Effector memory CD8-positive, alpha-beta T cell (primary cell): ENCODE measurements around the gene TBC1D1.

Experiments
- ATAC-seq: fragments of 150-1000 bp; cut with Tn5 transposase; replicated peaks from 2 replicates; pipeline ENCODE4 v1.10.0; 2021; ENCODE audit warnings: mild to moderate bottlenecking, moderate library complexity
- DNase-seq, 3 experiments: peaks; one replicate each; pipeline ENCODE4 v3.0.0; 2021
- H3K27ac Mint-ChIP-seq, 2 donors: one replicate each; pipeline ENCODE4 v1.8.0; 2022; ENCODE audit warnings: mild to moderate bottlenecking in 2 of 2, mixed read lengths in 2 of 2, moderate library complexity in 2 of 2
- H3K27me3 Mint-ChIP-seq, 2 donors: one replicate each; pipeline ENCODE4 v1.8.0; 2022; ENCODE audit warnings: mixed read lengths in 2 of 2
- H3K36me3 Mint-ChIP-seq: one replicate; pipeline ENCODE4 v1.8.0; 2022; ENCODE audit warnings: mild to moderate bottlenecking, moderate library complexity, mixed read lengths; ENCODE audit not compliant: insufficient read depth
- H3K4me1 Mint-ChIP-seq, 2 donors: one replicate each; pipeline ENCODE4 v1.8.0; 2022; ENCODE audit warnings: low read depth in 2 of 2, mixed read lengths in 2 of 2
- H3K4me3 Mint-ChIP-seq, 2 donors: one replicate each; pipeline ENCODE4 v1.8.0; 2022; ENCODE audit warnings: mild to moderate bottlenecking in 2 of 2, mixed read lengths in 2 of 2, moderate library complexity in 2 of 2
- H3K9me3 Mint-ChIP-seq, 2 donors: one replicate each; pipeline ENCODE4 v1.8.0; 2022; ENCODE audit warnings: mixed read lengths in 2 of 2

The TBC1D1 gene

GRCh38 chr4:37895271-37895670, 4.4 kb downstream of the TBC1D1 start:
- Mint-ChIP-seq H3K36me3 (peaks cover 10% of the 10 kb centered on the region), H3K4me1 (peaks cover 39 to 55% of the 10 kb centered on the region in 2 donors), H3K9me3 (no peaks in the 10 kb centered on the region), H3K27me3 (no peaks in the 10 kb centered on the region), H3K4me3 (no peak overlapping the region), H3K27ac (peak overlapping the region in 1 of 2 donors; percentile 49)
- no peak for ATAC-seq
- no peak for DNase-seq

DNA sequence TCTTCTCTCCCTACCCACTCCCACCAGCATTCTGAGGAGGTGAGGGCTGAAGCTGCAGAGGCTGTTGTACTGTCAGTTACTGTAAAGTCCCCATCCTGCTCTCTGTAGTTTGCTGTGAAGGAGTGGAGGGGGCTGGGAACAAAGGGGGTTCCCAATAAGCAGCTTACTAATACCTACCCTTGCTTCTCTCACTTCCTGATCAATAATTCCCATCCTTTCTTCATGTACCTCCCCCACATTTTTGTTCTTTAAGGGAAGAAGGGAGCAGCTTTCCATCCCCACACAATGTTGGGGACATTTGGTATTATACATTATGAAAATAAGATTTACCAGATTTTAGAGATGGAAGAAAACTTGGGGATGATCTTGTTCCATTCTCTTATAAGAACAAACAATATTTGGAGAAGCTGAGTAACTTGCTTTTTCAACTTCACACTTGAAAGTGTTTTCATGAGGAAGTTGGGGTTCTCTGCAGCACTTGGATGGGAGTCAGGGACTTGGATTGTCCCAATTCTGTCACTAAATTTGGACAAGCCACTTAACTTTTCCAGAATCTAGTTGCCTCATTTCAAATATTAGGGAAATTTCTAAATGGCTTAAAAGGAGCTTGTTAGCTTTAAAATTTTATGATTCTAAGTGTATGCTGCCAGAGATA, 5.4 kb downstream of the TBC1D1 start:
- DNase-seq (no peak), ATAC-seq (no peak)
- H3K27me3 Mint-ChIP-seq = no peaks in the 10 kb centered on the region
- H3K4me1 Mint-ChIP-seq = peaks cover 39 to 57% of the 10 kb centered on the region in 2 donors
- no peak overlapping the region for H3K4me3 Mint-ChIP-seq
- H3K36me3 Mint-ChIP-seq = peaks cover 10% of the 10 kb centered on the region
- no peak overlapping the region for H3K27ac Mint-ChIP-seq
- H3K9me3 Mint-ChIP-seq = no peaks in the 10 kb centered on the region

GRCh38 chr4:37902212-37902611, 11.3 kb downstream of the TBC1D1 start:
- DNase-seq (no peak), ATAC-seq (no peak)
- Mint-ChIP-seq H3K4me3 (no peak overlapping the region), H3K27me3 (no peaks in the 10 kb centered on the region), H3K4me1 (peaks cover 28 to 48% of the 10 kb centered on the region in 2 donors), H3K27ac (no peak overlapping the region), H3K36me3 (no peaks in the 10 kb centered on the region), H3K9me3 (no peaks in the 10 kb centered on the region)

DNA sequence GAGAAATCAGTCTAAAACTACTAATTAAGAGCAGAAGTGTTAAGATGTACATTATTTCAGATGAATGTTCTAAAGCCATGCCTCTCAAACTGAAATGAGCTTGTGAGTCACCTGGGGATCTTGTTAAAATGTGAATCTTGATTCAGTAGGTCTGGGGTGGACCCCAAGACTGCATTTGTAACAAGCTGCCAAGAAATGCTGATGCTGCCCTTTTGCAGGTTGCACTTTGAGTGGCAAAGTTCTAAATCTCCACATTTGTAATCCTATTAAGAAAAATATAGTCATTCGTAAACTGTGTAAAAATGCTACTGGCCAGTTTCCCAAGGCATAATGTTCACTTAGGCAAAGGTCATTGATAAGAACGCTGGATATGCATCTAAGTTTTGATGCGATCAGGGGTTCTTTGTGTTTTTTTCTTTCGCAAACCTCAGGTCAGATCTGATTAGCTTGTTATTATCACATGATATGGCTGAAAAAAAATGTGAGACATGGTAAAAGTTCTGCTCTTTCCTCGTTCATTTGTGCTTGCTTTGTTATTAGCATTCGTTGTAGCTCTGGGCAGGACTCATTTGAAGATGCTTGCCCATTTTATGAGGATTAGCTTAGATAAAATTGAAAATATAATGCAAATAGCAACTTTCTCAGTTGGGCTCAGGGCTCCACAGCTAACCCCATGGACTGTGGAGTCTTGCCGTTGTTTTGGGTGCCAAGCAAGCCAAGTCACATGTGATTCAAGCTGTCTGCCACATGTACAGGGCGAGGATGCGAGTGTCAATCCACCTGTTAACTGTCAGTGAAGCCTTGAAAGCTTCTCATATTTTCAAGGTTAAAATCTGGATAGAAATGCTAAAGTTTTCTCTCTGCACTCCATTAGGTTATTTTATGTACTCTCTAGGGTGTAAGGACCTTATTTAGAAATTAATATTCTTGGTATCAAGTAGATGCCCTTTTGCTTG, 12.1 kb downstream of the TBC1D1 start:
- ATAC-seq (no peak), DNase-seq (no peak)
- H3K27ac Mint-ChIP-seq = no peak overlapping the region
- no peaks in the 10 kb centered on the region for H3K9me3 Mint-ChIP-seq
- no peaks in the 10 kb centered on the region for H3K27me3 Mint-ChIP-seq
- H3K4me3 Mint-ChIP-seq = no peak overlapping the region
- H3K36me3 Mint-ChIP-seq = no peaks in the 10 kb centered on the region
- H3K4me1 Mint-ChIP-seq = peaks cover 30 to 50% of the 10 kb centered on the region in 2 donors

DNA sequence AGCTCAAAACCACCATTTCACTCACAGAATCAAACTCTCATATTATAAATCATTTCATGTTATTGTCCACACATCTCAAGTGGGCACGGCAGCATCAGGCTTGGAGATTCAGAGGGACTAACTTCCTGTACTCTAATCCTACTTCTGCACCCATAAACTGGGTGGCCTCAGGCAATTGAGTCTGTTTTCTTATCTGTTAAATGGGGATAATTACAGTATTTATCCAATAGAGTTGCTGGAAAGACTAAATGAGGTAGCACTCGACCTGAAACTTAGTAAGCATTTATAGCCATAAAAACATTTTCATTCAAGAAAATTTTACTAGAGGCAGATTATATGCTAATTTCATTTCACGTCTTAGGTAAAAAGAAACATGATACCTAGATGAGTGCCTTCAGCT, 13.0 kb downstream of the TBC1D1 start:
- Mint-ChIP-seq H3K27ac (no peak overlapping the region), H3K4me3 (no peak overlapping the region), H3K36me3 (no peaks in the 10 kb centered on the region), H3K4me1 (peaks cover 29 to 49% of the 10 kb centered on the region in 2 donors), H3K27me3 (no peaks in the 10 kb centered on the region), H3K9me3 (no peaks in the 10 kb centered on the region)
- ATAC-seq (no peak), DNase-seq (no peak)

DNA sequence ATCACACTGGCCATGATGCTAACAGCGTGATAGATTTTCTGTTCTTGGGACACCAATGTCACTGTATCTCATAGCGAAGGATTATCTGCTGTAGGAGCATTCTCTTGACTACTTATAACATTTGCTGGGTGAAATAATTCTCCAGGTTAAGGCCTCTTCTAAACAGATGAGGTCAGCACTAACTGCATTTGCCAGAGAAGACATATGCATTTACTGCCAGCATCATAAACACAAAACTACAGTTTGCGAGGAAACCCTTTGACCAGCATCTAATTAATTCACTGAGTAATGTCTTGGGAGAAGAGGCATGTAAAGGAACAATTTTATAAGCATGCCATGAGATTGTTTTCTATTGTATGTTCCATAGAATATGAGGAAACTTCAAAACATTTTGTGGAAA, 13.9 kb downstream of the TBC1D1 start:
- H3K4me1 Mint-ChIP-seq = peaks cover 24 to 44% of the 10 kb centered on the region in 2 donors
- DNase-seq = no peak
- no peak overlapping the region for H3K4me3 Mint-ChIP-seq
- H3K36me3 Mint-ChIP-seq = no peaks in the 10 kb centered on the region
- no peaks in the 10 kb centered on the region for H3K9me3 Mint-ChIP-seq
- H3K27me3 Mint-ChIP-seq = no peaks in the 10 kb centered on the region
- no peak overlapping the region for H3K27ac Mint-ChIP-seq
- ATAC-seq = no peak

DNA sequence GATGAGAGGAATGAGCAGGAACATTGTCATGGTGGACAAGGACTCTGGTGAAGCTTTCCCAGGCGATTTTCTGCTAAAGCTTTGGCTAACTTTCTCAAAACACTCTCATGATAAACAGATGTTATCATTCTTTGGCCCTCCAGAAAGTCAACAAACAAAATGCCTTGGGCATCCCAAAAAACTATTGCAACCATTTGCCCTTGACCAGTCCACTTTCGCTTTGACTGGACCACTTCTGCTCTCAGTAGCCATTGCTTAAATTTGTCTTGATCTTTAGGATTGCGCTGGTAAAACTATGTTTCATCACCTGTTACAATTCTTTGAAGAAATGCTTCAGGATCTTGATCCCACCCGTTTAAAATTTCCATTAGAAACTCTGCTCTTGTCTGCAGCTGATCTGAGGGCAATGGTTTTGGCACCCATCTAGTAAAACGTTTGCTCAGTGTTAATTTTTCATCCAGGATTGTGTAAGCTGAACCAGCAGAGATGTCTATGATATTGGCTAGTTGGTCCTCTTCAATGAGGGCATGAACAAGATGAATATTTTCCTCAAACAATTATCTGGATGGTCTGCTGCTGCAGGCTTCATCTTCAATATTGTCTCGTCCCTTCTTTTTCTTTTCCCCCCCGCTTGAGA, 14.8 kb downstream of the TBC1D1 start:
- Mint-ChIP-seq H3K4me1 (peaks cover 24 to 44% of the 10 kb centered on the region in 2 donors), H3K9me3 (no peaks in the 10 kb centered on the region), H3K36me3 (no peaks in the 10 kb centered on the region), H3K27ac (no peak overlapping the region), H3K27me3 (no peaks in the 10 kb centered on the region), H3K4me3 (no peak overlapping the region)
- no peak for DNase-seq
- no peak for ATAC-seq

- Mint-ChIP-seq H3K27ac (peak overlapping the region in 1 of 2 donors; percentile 7), H3K4me3 (no peak overlapping the region), H3K9me3 (no peaks in the 10 kb centered on the region), H3K4me1 (peaks cover 24 to 42% of the 10 kb centered on the region in 2 donors), H3K27me3 (no peaks in the 10 kb centered on the region), H3K36me3 (no peaks in the 10 kb centered on the region)
- DNase-seq (no peak), ATAC-seq (no peak)
These were observed 17.8 kb downstream of the TBC1D1 start for GRCh38 chr4:37908488-37909331.

DNA sequence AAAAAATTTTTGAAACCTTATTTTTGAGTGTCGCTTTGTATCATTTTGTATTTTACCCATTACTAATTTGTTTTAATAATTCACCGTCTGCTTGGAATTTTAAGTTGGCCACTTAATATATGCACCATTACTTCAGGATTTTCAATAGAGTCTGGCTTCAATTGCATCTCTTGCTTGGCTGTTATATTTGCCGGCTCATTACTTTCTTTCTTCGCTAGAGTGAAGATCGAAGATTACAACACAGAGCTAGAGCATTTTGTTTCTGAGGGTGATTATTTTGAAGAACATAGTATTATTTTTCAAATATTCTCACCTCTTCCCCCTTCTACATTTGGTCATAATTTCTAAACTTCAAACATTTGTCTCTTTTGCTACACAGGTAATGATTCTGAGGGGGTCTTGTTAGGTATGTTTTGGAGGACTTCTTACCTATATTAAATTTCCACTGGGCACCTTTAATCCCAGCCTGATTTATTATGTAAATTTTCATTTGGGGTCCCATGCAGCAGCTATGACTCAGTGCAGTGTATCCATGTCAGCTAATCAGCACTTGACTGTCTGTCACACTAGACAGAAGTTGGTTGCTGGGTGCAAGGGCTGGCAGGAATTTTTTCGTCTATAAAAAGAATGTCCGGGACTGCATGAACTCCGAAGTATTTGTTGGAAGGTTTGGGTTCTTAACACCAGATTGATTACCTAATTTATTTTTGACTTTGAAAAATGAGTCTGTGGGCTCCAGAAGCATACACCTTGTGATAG, 18.6 kb downstream of the TBC1D1 start:
- H3K9me3 Mint-ChIP-seq = no peaks in the 10 kb centered on the region
- no peak for DNase-seq
- no peak overlapping the region for H3K27ac Mint-ChIP-seq

GRCh38 chr4:37910091-37910486, 19.2 kb downstream of the TBC1D1 start:
- DNase-seq = no peak
- no peaks in the 10 kb centered on the region for H3K36me3 Mint-ChIP-seq
- no peaks in the 10 kb centered on the region for H3K27me3 Mint-ChIP-seq
- H3K27ac Mint-ChIP-seq = no peak overlapping the region
- no peaks in the 10 kb centered on the region for H3K9me3 Mint-ChIP-seq
- no peak for ATAC-seq
- H3K4me1 Mint-ChIP-seq = peaks cover 22 to 42% of the 10 kb centered on the region in 2 donors
- H3K4me3 Mint-ChIP-seq = no peak overlapping the region

More for the DNA sequence above, 18.6 kb downstream of the TBC1D1 start:
- no peaks in the 10 kb centered on the region for H3K36me3 Mint-ChIP-seq
- H3K4me3 Mint-ChIP-seq = no peak overlapping the region
- no peaks in the 10 kb centered on the region for H3K27me3 Mint-ChIP-seq
- peaks cover 22 to 42% of the 10 kb centered on the region in 2 donors for H3K4me1 Mint-ChIP-seq
- ATAC-seq = no peak

- Mint-ChIP-seq H3K27ac (no peak overlapping the region), H3K27me3 (no peaks in the 10 kb centered on the region), H3K4me1 (peaks cover 12 to 23% of the 10 kb centered on the region in 2 donors), H3K4me3 (no peak overlapping the region), H3K36me3 (no peaks in the 10 kb centered on the region), H3K9me3 (no peaks in the 10 kb centered on the region)
- no peak for DNase-seq
- ATAC-seq = no peak
These were observed 23.7 kb downstream of the TBC1D1 start for GRCh38 chr4:37914539-37914938.

- H3K27me3 Mint-ChIP-seq = no peaks in the 10 kb centered on the region
- peaks cover 2% of the 10 kb centered on the region for H3K36me3 Mint-ChIP-seq
- H3K4me3 Mint-ChIP-seq = no peak overlapping the region
- no peak overlapping the region for H3K27ac Mint-ChIP-seq
- H3K4me1 Mint-ChIP-seq = peaks cover 7 to 23% of the 10 kb centered on the region in 2 donors
- no peak for ATAC-seq
- no peaks in the 10 kb centered on the region for H3K9me3 Mint-ChIP-seq
- no peak for DNase-seq
These were observed 26.5 kb downstream of the TBC1D1 start for GRCh38 chr4:37917388-37917787.
